ENCODE data around the gene CRY2.
A peak's percentile ranks its signal among the peaks of the same experiment; 100 is the strongest.

The CRY2 gene

GRCh38 chr11:45926536-45927331, 79.5 kb downstream of the CRY2 start:
- in situ Hi-C loops (cut with MboI; ENCODE audit: low pct_unique_long_range_greater_than_20kb, low sequenced_read_pairs, unreplicated experiment) = no loop called here
- DNase-seq (ENCODE audit: low spot score) = peak; percentile 17
- TF ChIP-seq, protein P1, sequence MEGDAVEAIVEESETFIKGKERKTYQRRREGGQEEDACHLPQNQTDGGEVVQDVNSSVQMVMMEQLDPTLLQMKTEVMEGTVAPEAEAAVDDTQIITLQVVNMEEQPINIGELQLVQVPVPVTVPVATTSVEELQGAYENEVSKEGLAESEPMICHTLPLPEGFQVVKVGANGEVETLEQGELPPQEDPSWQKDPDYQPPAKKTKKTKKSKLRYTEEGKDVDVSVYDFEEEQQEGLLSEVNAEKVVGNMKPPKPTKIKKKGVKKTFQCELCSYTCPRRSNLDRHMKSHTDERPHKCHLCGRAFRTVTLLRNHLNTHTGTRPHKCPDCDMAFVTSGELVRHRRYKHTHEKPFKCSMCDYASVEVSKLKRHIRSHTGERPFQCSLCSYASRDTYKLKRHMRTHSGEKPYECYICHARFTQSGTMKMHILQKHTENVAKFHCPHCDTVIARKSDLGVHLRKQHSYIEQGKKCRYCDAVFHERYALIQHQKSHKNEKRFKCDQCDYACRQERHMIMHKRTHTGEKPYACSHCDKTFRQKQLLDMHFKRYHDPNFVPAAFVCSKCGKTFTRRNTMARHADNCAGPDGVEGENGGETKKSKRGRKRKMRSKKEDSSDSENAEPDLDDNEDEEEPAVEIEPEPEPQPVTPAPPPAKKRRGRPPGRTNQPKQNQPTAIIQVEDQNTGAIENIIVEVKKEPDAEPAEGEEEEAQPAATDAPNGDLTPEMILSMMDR (IDR thresholded peaks at IDR 0.05; ENCODE audit: extremely low read depth, insufficient read depth, missing control alignments) = no peak

- TF ChIP-seq, protein P1 (IDR thresholded peaks at IDR 0.05; ENCODE audit: extremely low read depth, insufficient read depth, missing control alignments) = no peak
- in situ Hi-C loops (cut with MboI; ENCODE audit: low pct_unique_long_range_greater_than_20kb, low sequenced_read_pairs, unreplicated experiment) = no loop called here
- DNase-seq (ENCODE audit: low spot score) = peak; percentile 21
Observed at GRCh38 chr11:45927332-45927683, 80.0 kb downstream of the CRY2 start.

DNA sequence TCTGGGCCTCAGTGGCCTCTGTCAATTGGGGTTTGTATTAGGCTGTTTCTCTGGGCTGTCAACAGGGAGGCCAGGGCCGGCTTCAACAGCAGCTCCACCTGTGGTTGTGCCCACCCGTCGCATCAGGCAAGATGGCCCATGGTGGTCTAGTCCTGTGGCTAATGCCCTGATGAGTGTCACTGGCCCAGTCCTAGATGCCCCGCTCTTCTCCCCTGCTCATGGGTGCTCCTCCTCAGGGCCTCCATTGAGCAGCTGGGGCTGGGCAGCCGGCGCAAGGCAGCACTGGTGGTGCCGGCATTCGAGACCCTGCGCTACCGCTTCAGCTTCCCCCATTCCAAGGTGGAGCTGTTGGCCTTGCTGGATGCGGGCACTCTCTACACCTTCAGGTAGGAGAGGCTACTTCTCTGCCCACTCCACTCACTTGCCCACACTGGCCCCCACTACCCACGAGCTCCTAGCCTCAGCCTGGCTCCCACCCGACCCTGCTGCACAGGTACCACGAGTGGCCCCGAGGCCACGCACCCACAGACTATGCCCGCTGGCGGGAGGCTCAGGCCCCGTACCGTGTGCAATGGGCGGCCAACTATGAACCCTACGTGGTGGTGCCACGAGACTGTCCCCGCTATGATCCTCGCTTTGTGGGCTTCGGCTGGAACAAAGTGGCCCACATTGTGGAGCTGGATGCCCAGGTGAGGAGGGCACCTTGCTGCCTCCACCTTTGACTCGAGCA, 80.6 kb downstream of the CRY2 start:
- in situ Hi-C loops (cut with MboI; ENCODE audit: low pct_unique_long_range_greater_than_20kb, low sequenced_read_pairs, unreplicated experiment) = no loop called here
- peak; percentile 24 for DNase-seq (ENCODE audit: low spot score)
- TF ChIP-seq, protein P1 (IDR thresholded peaks at IDR 0.05; ENCODE audit: extremely low read depth, insufficient read depth, missing control alignments) = no peak

- DNase-seq (ENCODE audit: low spot score) = peak; percentile 12
- in situ Hi-C loops (cut with MboI; ENCODE audit: low pct_unique_long_range_greater_than_20kb, low sequenced_read_pairs, unreplicated experiment) = no loop called here
- TF ChIP-seq, protein P1 (IDR thresholded peaks at IDR 0.05; ENCODE audit: extremely low read depth, insufficient read depth, missing control alignments) = no peak
Observed at GRCh38 chr11:45928535-45929215, 81.4 kb downstream of the CRY2 start.

GRCh38 chr11:45929486-45930030, 82.3 kb downstream of the CRY2 start:
- TF ChIP-seq, protein P1 (IDR thresholded peaks at IDR 0.05; ENCODE audit: extremely low read depth, insufficient read depth, missing control alignments) = no peak
- no peak for DNase-seq (ENCODE audit: low spot score)
- in situ Hi-C loops (cut with MboI; ENCODE audit: low pct_unique_long_range_greater_than_20kb, low sequenced_read_pairs, unreplicated experiment) = no loop called here

- TF ChIP-seq, protein P1 (IDR thresholded peaks at IDR 0.05; ENCODE audit: extremely low read depth, insufficient read depth, missing control alignments) = no peak
Observed at GRCh38 chr11:45930031-45930794, 82.9 kb downstream of the CRY2 start.

More at GRCh38 chr11:45930031-45930794, 82.9 kb downstream of the CRY2 start:
- peak; percentile 93 for DNase-seq (ENCODE audit: low spot score)
- in situ Hi-C loops (cut with MboI; ENCODE audit: low pct_unique_long_range_greater_than_20kb, low sequenced_read_pairs, unreplicated experiment) = no loop called here
